K562 (cell line): ENCODE measurements around the gene PRKAA1. TPM values are rescaled to one million over a fixed set of nuclear protein-coding genes. Genes with fewer than 3 reads are reported as not detected.
A peak's percentile ranks its signal among the peaks of the same experiment; 100 is the strongest.

ENCODE experiments used
- ATAC-seq: fragments of 200-7000 bp; cut with Tn5 transposase; 3 replicates; pipeline ENCODE4 v1.9.1; 2020; ENCODE audit warnings: moderate library complexity
- BruUV-seq: library from RNA; stranded (reverse); fragments of 400-500 nt; replicated peaks from 2 replicates; lab custom pipeline; 2021; lab: Mats Ljungman, UMichigan
- CTCF ChIA-PET: fragments of 300-600 bp; formaldehyde crosslinking; extraction: SDS; loops from one replicate; lab custom pipeline; 2021; ENCODE audit warnings: low intra/inter-chr PET ratio; lab: Yijun Ruan, JAX
- POLR2A ChIA-PET: fragments of 300-600, 350-650 bp; sonication (Branson Sonifier 250); formaldehyde crosslinking; extraction: SDS; loops from one replicate; lab custom pipeline; 2021; ENCODE audit warnings: antibody characterized with exemption, inconsistent platforms; lab: Yijun Ruan, JAX
- DNase-seq, 4 experiments: peaks; one replicate each; pipeline versions ENCODE4 v3.0.0 to v3.0.0-alpha.2; 2011 to 2018; ENCODE audit warnings: low spot score in 3 of 4, mixed read lengths in 3 of 4; ENCODE audit errors: extremely low read depth in 1 of 4
- FAIRE-seq: peaks from 2 replicates; lab custom pipeline; 2011; peaks lifted over from hg19 to GRCh38; lab: Jason Lieb, UNC
- H2AFZ ChIP-seq: 2 replicates; pipeline ENCODE4 v1.6.0; 2011; ENCODE audit warnings: low read depth, low read length, control low read depth, inconsistent platforms
- H3K27ac ChIP-seq: fragments of 200-600 bp; 3 replicates; pipeline ENCODE4 v1.8.0; 2011; ENCODE audit warnings: low read depth, mild to moderate bottlenecking, control low read depth, inconsistent platforms, low read length, moderate library complexity, mixed read lengths; ENCODE audit errors: extremely low read depth
- H3K27me3 ChIP-seq, 2 experiments: fragments of 300-600 bp in 1 of 2; 2 replicates in 1 of 2; 3 replicates in 1 of 2; pipeline versions ENCODE4 v1.6.0 to v1.8.0; 2011; ENCODE audit warnings: inconsistent platforms in 2 of 2, low read length in 2 of 2, mild to moderate bottlenecking in 1 of 2, mixed read lengths in 1 of 2, moderate library complexity in 1 of 2; ENCODE audit not compliant: control insufficient read depth in 2 of 2, insufficient read depth in 2 of 2
- H3K36me3 ChIP-seq: fragments of 300-600 bp; 3 replicates; pipeline ENCODE4 v1.8.0; 2011; ENCODE audit warnings: mild to moderate bottlenecking, low read length, inconsistent platforms; ENCODE audit not compliant: control insufficient read depth, insufficient read depth
- H3K4me1 ChIP-seq, 2 experiments: fragments of 200-600 bp in 1 of 2; replicated peaks in 1 of 2; 2 replicates in 1 of 2; 3 replicates in 1 of 2; pipeline versions ENCODE4 v1.5.1 to v1.8.0; 2011; ENCODE audit warnings: inconsistent platforms in 2 of 2, low read length in 2 of 2, mild to moderate bottlenecking in 1 of 2, mixed read lengths in 1 of 2, moderate library complexity in 1 of 2; ENCODE audit not compliant: control insufficient read depth in 2 of 2, insufficient read depth in 2 of 2
- H3K4me2 ChIP-seq: 2 replicates; pipeline ENCODE4 v1.6.1; 2011; ENCODE audit warnings: low read length, control low read depth, inconsistent platforms, mixed read lengths; ENCODE audit not compliant: insufficient read depth
- H3K4me3 ChIP-seq: fragments of 200-600 bp; sonication (generic), shearing (Covaris generic); 2 replicates; pipeline ENCODE4 v1.5.1; 2016; ENCODE audit warnings: control low read depth, inconsistent platforms
- H3K79me2 ChIP-seq: fragments of 200-600 bp; 3 replicates; pipeline ENCODE4 v1.8.0; 2011; ENCODE audit warnings: low read length, inconsistent platforms; ENCODE audit not compliant: control insufficient read depth, insufficient read depth
- H3K9ac ChIP-seq, 2 experiments: 2 replicates each; pipeline versions ENCODE4 v1.6.0 to v1.6.1; 2011; ENCODE audit warnings: low read depth in 2 of 2, low read length in 2 of 2, control low read depth in 1 of 2, inconsistent platforms in 1 of 2, mild to moderate bottlenecking in 1 of 2, mixed read lengths in 1 of 2; ENCODE audit not compliant: insufficient read depth in 1 of 2
- H3K9me1 ChIP-seq: one replicate; pipeline ENCODE4 v1.6.0; 2011; ENCODE audit warnings: inconsistent platforms, mild to moderate bottlenecking, low read length, moderate library complexity; ENCODE audit not compliant: control insufficient read depth, insufficient read depth
- H3K9me3 ChIP-seq: replicated peaks from 2 replicates; pipeline ENCODE4 v1.5.1; 2011; ENCODE audit warnings: low read depth, low read length, inconsistent platforms; ENCODE audit not compliant: control insufficient read depth, insufficient read depth
- H4K20me1 ChIP-seq: replicated peaks from 2 replicates; pipeline ENCODE4 v1.6.1; 2011; ENCODE audit warnings: low read length, inconsistent platforms, mixed read lengths; ENCODE audit not compliant: control insufficient read depth, insufficient read depth
- CHCHD3 ChIP-seq: fragments of 250-450 bp; sonication (Bioruptor Pico); IDR thresholded peaks from 2 replicates; pipeline ENCODE4 v2.1.2; 2022; ENCODE audit warnings: mild to moderate bottlenecking
- CREB1 ChIP-seq, 2 experiments: sonication (generic) in 1 of 2; formaldehyde crosslinking in 1 of 2; IDR thresholded peaks; 2 replicates each; pipeline versions ENCODE4 v1.6.1 to v1.8.0; 2012 to 2022; ENCODE audit warnings: inconsistent platforms in 1 of 2, mild to moderate bottlenecking in 1 of 2, missing genetic modification reagents in 1 of 2, moderate library complexity in 1 of 2
- ERF ChIP-seq: fragments of 450-650 bp; formaldehyde crosslinking; IDR thresholded peaks from 2 replicates; pipeline ENCODE4 v1.4.0; 2020; ENCODE audit warnings: mild to moderate bottlenecking, mixed read lengths
- GATA2 ChIP-seq: sonication (generic); formaldehyde crosslinking; IDR thresholded peaks from 2 replicates; pipeline ENCODE4 v1.4.0; 2020; ENCODE audit warnings: mild to moderate bottlenecking, missing genetic modification reagents
- L3MBTL2 ChIP-seq: fragments of 450-650 bp; IDR thresholded peaks from 2 replicates; pipeline ENCODE4 v1.6.1; 2016; ENCODE audit warnings: mild to moderate bottlenecking, moderate library complexity
- NUFIP1 ChIP-seq: fragments of 450-650 bp; IDR thresholded peaks from 2 replicates; pipeline ENCODE4 v1.6.1; 2018; ENCODE audit not compliant: partially characterized antibody
- PML ChIP-seq: IDR thresholded peaks from 2 replicates; pipeline ENCODE4 v1.6.1; 2012; ENCODE audit warnings: low read length, inconsistent platforms
- POLR2AphosphoS2 ChIP-seq: IDR thresholded peaks from 2 replicates; pipeline ENCODE4 v1.6.1; 2012; ENCODE audit warnings: low read length, improper control_type of control experiment
- ZC3H4 ChIP-seq: sonication (generic); formaldehyde crosslinking; IDR thresholded peaks from 2 replicates; pipeline ENCODE4 v1.9.0; 2021; ENCODE audit warnings: missing genetic modification reagents, borderline replicate concordance
- ZFP30 ChIP-seq: fragments of 250-450 bp; sonication (Bioruptor Pico); IDR thresholded peaks from 2 replicates; pipeline ENCODE4 v1.8.0; 2022; ENCODE audit warnings: moderate library complexity, mild to moderate bottlenecking, inconsistent platforms, borderline replicate concordance
- ZNF146 ChIP-seq: IDR thresholded peaks from one replicate; pipeline ENCODE4 v1.6.1; 2018; ENCODE audit warnings: missing compliant biosample characterization; ENCODE audit not compliant: unreplicated experiment
- ZNF239 ChIP-seq: fragments of 250-450 bp; sonication (Bioruptor Pico); IDR thresholded peaks from 2 replicates; pipeline ENCODE4 v1.4.0; 2020; ENCODE audit warnings: mild to moderate bottlenecking
- ZNF561 ChIP-seq: fragments of 450-650 bp; formaldehyde crosslinking; conservative IDR thresholded peaks from 2 replicates; pipeline ENCODE4 v1.4.0; 2020; ENCODE audit warnings: mild to moderate bottlenecking, moderate library complexity
- ZNF717 ChIP-seq: fragments of 250-450 bp; sonication (Bioruptor Pico); IDR thresholded peaks from 2 replicates; pipeline ENCODE4 v1.5.0; 2021
- ZNF766 ChIP-seq: fragments of 200-800 bp; sonication (Bioruptor generic); conservative IDR thresholded peaks from 2 replicates; pipeline ENCODE4 v1.6.1; 2016; ENCODE audit warnings: missing genetic modification characterization, missing compliant biosample characterization
- ZNF77 ChIP-seq: fragments of 250-450 bp; sonication (Bioruptor Pico); IDR thresholded peaks from 2 replicates; pipeline ENCODE4 v1.5.0; 2020
- WGBS: fragments of 100-300 bp; shearing (Covaris generic); methylation state at CpG from one replicate; pipeline ENCODE4 v1.1.6; 2016; ENCODE audit warnings: low coverage, mixed read lengths; ENCODE audit not compliant: insufficient coverage; ENCODE audit errors: missing lambda C conversion rate; 5-methylcytosine and 5-hydroxymethylcytosine counted together
- in situ Hi-C: fragments of 300-500 bp; cut with MboI; formaldehyde crosslinking; loops from 4 replicates; pipeline ENCODE4 v1.15.0; 2018; ENCODE audit warnings: inconsistent platforms, mixed read lengths
- intact Hi-C: fragments of 100-400 bp; cut with micrococcal nuclease; formaldehyde crosslinking; loops from 2 replicates; pipeline ENCODE4 v1.14.2; 2022
- polyA plus RNA-seq, 8 experiments: library from polyadenylated mRNA; depleted of rRNA in 4 of 8; stranded (reverse) in 5 of 8; unstranded in 3 of 8; fragments of >200 nt; fragmentation: Nextera tagmentation in 2 of 8; fragmentation: Illumina TruSeq in 1 of 8; extraction: Ambion mirVana in 2 of 8; extraction: Trizol in 1 of 8; gene quantifications; 2 replicates each; pipeline versions ENCODE4 v1.2.1 to v1.2.3, GENCODE V29; 2011 to 2014; ENCODE audit warnings: inconsistent platforms in 1 of 8, missing spikeins in 1 of 8
- total RNA-seq, 7 experiments: library from RNA; depleted of rRNA in 6 of 7; stranded (reverse); fragments of >200 nt in 6 of 7; fragmentation: Illumina TruSeq in 2 of 7; extraction: Trizol in 2 of 7; gene quantifications; 2 replicates each; pipeline versions ENCODE4 v1.2.1 to v1.2.3, GENCODE V29; 2011 to 2021; ENCODE audit warnings: low replicate concordance in 1 of 7
- TF ChIP-seq, protein P1 (sequence below): IDR thresholded peaks from 2 replicates; pipeline ENCODE4 v1.6.1; 2011; ENCODE audit not compliant: insufficient read length; ENCODE audit errors: extremely low read depth
- TF ChIP-seq, protein P2 (sequence below): fragments of 450-650 bp; formaldehyde crosslinking; IDR thresholded peaks from 2 replicates; pipeline ENCODE4 v1.4.0; 2022; ENCODE audit warnings: missing genetic modification characterization
- TF ChIP-seq, protein P3 (sequence below): fragments of 150-350 bp; conservative IDR thresholded peaks from 2 replicates; pipeline ENCODE4 v1.6.1; 2014; ENCODE audit warnings: low read length

The PRKAA1 gene
- total and polyA plus RNA-seq, 9 of the 15 experiments (the other 6 are each of a cell fraction or from before 2014, with no cell fraction given) = 24.5 to 84.0 (median 51.4) TPM

DNA sequence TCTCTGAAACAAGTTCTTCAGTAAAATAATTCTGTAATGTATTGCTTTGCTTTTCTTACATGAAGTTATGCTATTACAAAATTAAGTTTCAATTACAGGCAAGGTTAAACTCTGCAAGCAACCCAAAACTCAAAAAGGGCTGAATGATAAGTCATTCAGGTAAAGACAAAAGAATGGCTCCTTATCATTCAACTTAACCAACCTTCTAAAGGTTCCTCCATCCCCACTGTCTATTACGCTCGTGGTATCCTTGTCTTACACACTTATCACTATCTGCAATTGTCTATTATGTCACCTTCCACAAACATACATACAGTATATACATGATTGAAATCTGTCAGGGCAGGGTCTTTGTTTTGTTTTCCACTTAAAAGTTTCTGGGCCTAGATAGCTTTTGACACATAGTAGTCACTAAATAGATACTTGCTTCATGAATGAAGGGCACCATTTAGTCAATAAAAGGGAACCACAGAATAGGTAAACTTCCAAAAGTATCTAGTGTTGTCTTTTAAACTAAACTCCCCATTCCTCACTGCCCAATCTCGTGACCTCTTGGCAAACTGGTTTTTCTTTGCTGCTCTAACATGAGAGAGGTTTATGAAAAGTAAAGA is 30.0 kb upstream of the PRKAA1 start:
- in situ Hi-C loops = no loop called here
- H3K36me3 ChIP-seq = peaks cover 77% of the 10 kb centered on the region
- FAIRE-seq (no peak), DNase-seq (no peak), ATAC-seq (peak; percentile 11; the same call in 2 of the 3 replicates)
- peaks cover 48% of the 10 kb centered on the region for H3K79me2 ChIP-seq
- WGBS = 59% methylated on average over 3 of the region's 3 CpGs
- H4K20me1 ChIP-seq = peaks cover 62% of the 10 kb centered on the region
- H3K27ac ChIP-seq = peak overlapping the region; percentile 9; the same call in 1 of the 3 replicates
- H3K27me3 ChIP-seq = no peaks in the 10 kb centered on the region
- no peaks in the 10 kb centered on the region for H3K9me3 ChIP-seq
- intact Hi-C loops = no loop called here
- no peak overlapping the region for H2AFZ ChIP-seq
- peaks cover 5% of the 10 kb centered on the region for H3K9me1 ChIP-seq
- H3K4me3 ChIP-seq = no peak overlapping the region
- BruUV-seq = no TSS peak
- ChIA-PET CTCF (no interaction called here), POLR2A (interaction anchor here (1.7 to 13.0 kb wide), 4 partner anchors 13 to 25 kb away, joined by 6 to 121 read pairs (median 50); partner anchors contain the start of gene CARD6)
- no peak overlapping the region for H3K9ac ChIP-seq
- no peak overlapping the region for H3K4me2 ChIP-seq
- peaks cover 6 to 25% of the 10 kb centered on the region in 2 experiments; a peak in 4 of 5 replicates for H3K4me1 ChIP-seq
- TF ChIP-seq ZNF561 (CRISPR knock-in tag) (no peak), ZNF717 (CRISPR knock-in tag) (0 out of 2 replicates have a peak, but pooled peaks have one; percentile 39), ERF (CRISPR knock-in tag) (no peak), ZC3H4 (CRISPR knock-in tag) (no peak), ZNF239 (CRISPR knock-in tag) (no peak), L3MBTL2 (no peak), NUFIP1 (no peak), ZFP30 (CRISPR knock-in tag) (no peak), ZNF766 (no peak), ZNF77 (CRISPR knock-in tag) (no peak), GATA2 (CRISPR knock-in tag) (no peak), PML (0 out of 2 replicates have a peak, but pooled peaks have one; percentile 18), ZNF146 (CRISPR knock-in tag) (peak; percentile 14), CHCHD3 (peak; percentile 61; the same call in 1 of the 2 replicates), CREB1 (IDR thresholded peaks at IDR 0.05) (no peak), CREB1 (CRISPR knock-in tag; IDR thresholded peaks at IDR 0.05) (no peak), POLR2AphosphoS2 (peak; percentile 7; the same call in 1 of the 2 replicates)
- TF ChIP-seq, protein P1, sequence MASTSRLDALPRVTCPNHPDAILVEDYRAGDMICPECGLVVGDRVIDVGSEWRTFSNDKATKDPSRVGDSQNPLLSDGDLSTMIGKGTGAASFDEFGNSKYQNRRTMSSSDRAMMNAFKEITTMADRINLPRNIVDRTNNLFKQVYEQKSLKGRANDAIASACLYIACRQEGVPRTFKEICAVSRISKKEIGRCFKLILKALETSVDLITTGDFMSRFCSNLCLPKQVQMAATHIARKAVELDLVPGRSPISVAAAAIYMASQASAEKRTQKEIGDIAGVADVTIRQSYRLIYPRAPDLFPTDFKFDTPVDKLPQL = no peak
- TF ChIP-seq, protein P2, sequence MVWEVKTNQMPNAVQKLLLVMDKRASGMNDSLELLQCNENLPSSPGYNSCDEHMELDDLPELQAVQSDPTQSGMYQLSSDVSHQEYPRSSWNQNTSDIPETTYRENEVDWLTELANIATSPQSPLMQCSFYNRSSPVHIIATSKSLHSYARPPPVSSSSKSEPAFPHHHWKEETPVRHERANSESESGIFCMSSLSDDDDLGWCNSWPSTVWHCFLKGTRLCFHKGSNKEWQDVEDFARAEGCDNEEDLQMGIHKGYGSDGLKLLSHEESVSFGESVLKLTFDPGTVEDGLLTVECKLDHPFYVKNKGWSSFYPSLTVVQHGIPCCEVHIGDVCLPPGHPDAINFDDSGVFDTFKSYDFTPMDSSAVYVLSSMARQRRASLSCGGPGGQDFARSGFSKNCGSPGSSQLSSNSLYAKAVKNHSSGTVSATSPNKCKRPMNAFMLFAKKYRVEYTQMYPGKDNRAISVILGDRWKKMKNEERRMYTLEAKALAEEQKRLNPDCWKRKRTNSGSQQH (CRISPR knock-in tag) = 0 out of 2 replicates have a peak, but pooled peaks have one; percentile 13
- TF ChIP-seq, protein P3, sequence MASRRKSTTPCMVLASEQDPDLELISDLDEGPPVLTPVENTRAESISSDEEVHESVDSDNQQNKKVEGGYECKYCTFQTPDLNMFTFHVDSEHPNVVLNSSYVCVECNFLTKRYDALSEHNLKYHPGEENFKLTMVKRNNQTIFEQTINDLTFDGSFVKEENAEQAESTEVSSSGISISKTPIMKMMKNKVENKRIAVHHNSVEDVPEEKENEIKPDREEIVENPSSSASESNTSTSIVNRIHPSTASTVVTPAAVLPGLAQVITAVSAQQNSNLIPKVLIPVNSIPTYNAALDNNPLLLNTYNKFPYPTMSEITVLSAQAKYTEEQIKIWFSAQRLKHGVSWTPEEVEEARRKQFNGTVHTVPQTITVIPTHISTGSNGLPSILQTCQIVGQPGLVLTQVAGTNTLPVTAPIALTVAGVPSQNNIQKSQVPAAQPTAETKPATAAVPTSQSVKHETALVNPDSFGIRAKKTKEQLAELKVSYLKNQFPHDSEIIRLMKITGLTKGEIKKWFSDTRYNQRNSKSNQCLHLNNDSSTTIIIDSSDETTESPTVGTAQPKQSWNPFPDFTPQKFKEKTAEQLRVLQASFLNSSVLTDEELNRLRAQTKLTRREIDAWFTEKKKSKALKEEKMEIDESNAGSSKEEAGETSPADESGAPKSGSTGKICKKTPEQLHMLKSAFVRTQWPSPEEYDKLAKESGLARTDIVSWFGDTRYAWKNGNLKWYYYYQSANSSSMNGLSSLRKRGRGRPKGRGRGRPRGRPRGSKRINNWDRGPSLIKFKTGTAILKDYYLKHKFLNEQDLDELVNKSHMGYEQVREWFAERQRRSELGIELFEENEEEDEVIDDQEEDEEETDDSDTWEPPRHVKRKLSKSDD = no peak
